GM12878 (cell line): ENCODE results near the gene TEKT5. TPM values are rescaled to one million over a fixed set of nuclear protein-coding genes. Genes with fewer than 3 reads are reported as not detected.

ENCODE experiments used
- ATAC-seq: fragments of 200-7000 bp; cut with Tn5 transposase; 3 replicates; pipeline ENCODE4 v1.9.1; 2020; ENCODE audit warnings: mild to moderate bottlenecking, moderate library complexity
- BruUV-seq: library from RNA; stranded (reverse); fragments of 400-500 nt; replicated peaks from 2 replicates; lab custom pipeline; 2021; lab: Mats Ljungman, UMichigan
- CTCF ChIA-PET: fragments of 300-600 bp; sonication (Branson Sonifier 250); formaldehyde crosslinking; extraction: SDS; loops from one replicate; lab custom pipeline; 2021; ENCODE audit warnings: inconsistent platforms; lab: Yijun Ruan, JAX
- POLR2A ChIA-PET: fragments of 350-600 bp; formaldehyde crosslinking; extraction: SDS; loops from one replicate; lab custom pipeline; 2021; ENCODE audit warnings: inconsistent platforms; lab: Charles Lee
- RAD21 ChIA-PET: fragments of 300-600 bp; sonication (Branson Sonifier 250); formaldehyde crosslinking; loops from one replicate; lab custom pipeline; 2023; ENCODE audit warnings: antibody characterized with exemption; ENCODE audit not compliant: unreplicated experiment; lab: Charles Lee
- SMC1A ChIA-PET: fragments of 300-600 bp; sonication (Branson Sonifier 250); formaldehyde crosslinking; loops from one replicate; lab custom pipeline; 2023; ENCODE audit not compliant: unreplicated experiment, uncharacterized antibody; lab: Charles Lee
- DNase-seq: peaks from one replicate; pipeline ENCODE4 v3.0.0-alpha.2; 2011; ENCODE audit warnings: low read depth, low spot score
- FAIRE-seq: peaks from 3 replicates; lab custom pipeline; 2011; peaks lifted over from hg19 to GRCh38; lab: Jason Lieb, UNC
- H2AFZ ChIP-seq: 2 replicates; pipeline ENCODE4 v1.6.0; 2011; ENCODE audit warnings: low read depth, low read length, control low read depth; ENCODE audit not compliant: control insufficient read depth
- H3K27ac ChIP-seq: 2 replicates; pipeline ENCODE4 v1.5.1; 2011; ENCODE audit warnings: control low read depth; ENCODE audit not compliant: control insufficient read depth, insufficient read depth
- H3K27me3 ChIP-seq, 2 experiments: replicated peaks in 1 of 2; 2 replicates each; pipeline versions ENCODE4 v1.6.0 to v1.6.1; 2011; ENCODE audit warnings: low read length in 1 of 2; ENCODE audit not compliant: control insufficient read depth in 2 of 2, insufficient read depth in 2 of 2
- H3K36me3 ChIP-seq, 2 experiments: 2 replicates each; pipeline ENCODE4 v1.5.1; 2011; ENCODE audit warnings: low read length in 1 of 2; ENCODE audit not compliant: control insufficient read depth in 2 of 2, insufficient read depth in 2 of 2
- H3K4me1 ChIP-seq: 2 replicates; pipeline ENCODE4 v1.6.1; 2011; ENCODE audit warnings: mild to moderate bottlenecking, low read length, moderate library complexity, mixed read lengths; ENCODE audit not compliant: control insufficient read depth, insufficient read depth
- H3K4me2 ChIP-seq: 2 replicates; pipeline ENCODE4 v1.6.0; 2011; ENCODE audit warnings: control low read depth; ENCODE audit not compliant: control insufficient read depth, insufficient read depth
- H3K4me3 ChIP-seq: fragments of 200-600 bp; sonication (generic); 2 replicates; pipeline ENCODE4 v1.5.1; 2016
- H3K79me2 ChIP-seq: 2 replicates; pipeline ENCODE4 v1.6.0; 2011; ENCODE audit warnings: low read length; ENCODE audit not compliant: control insufficient read depth, insufficient read depth
- H3K9ac ChIP-seq: 2 replicates; pipeline ENCODE4 v1.8.0; 2011; ENCODE audit warnings: low read length, control low read depth, mixed read lengths; ENCODE audit not compliant: control insufficient read depth, insufficient read depth
- H3K9me3 ChIP-seq: replicated peaks from 3 replicates; pipeline ENCODE4 v1.5.1; 2011; ENCODE audit warnings: mild to moderate bottlenecking, low read length; ENCODE audit not compliant: control insufficient read depth, insufficient read depth
- H4K20me1 ChIP-seq: 2 replicates; pipeline ENCODE4 v1.6.0; 2011; ENCODE audit not compliant: control insufficient read depth, insufficient read depth
- ASH2L ChIP-seq: fragments of 300-600, 200-600 bp; sonication (generic); IDR thresholded peaks from 2 replicates; pipeline ENCODE4 v1.6.1; 2017; ENCODE audit warnings: low read depth, mild to moderate bottlenecking, borderline replicate concordance
- ATF7 ChIP-seq: fragments of 450-650 bp; IDR thresholded peaks from 2 replicates; pipeline ENCODE4 v1.6.1; 2016; ENCODE audit warnings: low read depth, mild to moderate bottlenecking
- BCL11A ChIP-seq: IDR thresholded peaks from 2 replicates; pipeline ENCODE4 v1.6.1; 2011; ENCODE audit warnings: low read depth, low read length
- FOS ChIP-seq: IDR thresholded peaks from 3 replicates; pipeline ENCODE4 v1.6.1; 2011; ENCODE audit warnings: borderline replicate concordance; ENCODE audit not compliant: insufficient read length; ENCODE audit errors: extremely low read depth
- FOXK2 ChIP-seq: fragments of 450-650 bp; IDR thresholded peaks from 2 replicates; pipeline ENCODE4 v1.6.1; 2017; ENCODE audit warnings: mild to moderate bottlenecking, moderate library complexity
- MAX ChIP-seq: IDR thresholded peaks from 2 replicates; pipeline ENCODE4 v1.6.1; 2012; ENCODE audit warnings: low read depth, low read length, improper control_type of control experiment
- NKRF ChIP-seq: fragments of 450-650 bp; conservative IDR thresholded peaks from 2 replicates; pipeline ENCODE4 v1.6.1; 2017; ENCODE audit warnings: mild to moderate bottlenecking, moderate library complexity
- PAX8 ChIP-seq: fragments of 450-650 bp; IDR thresholded peaks from 2 replicates; pipeline ENCODE4 v1.6.1; 2017; ENCODE audit warnings: mild to moderate bottlenecking, moderate library complexity
- PKNOX1 ChIP-seq: fragments of 450-650 bp; IDR thresholded peaks from 2 replicates; pipeline ENCODE4 v1.6.1; 2016; ENCODE audit warnings: mild to moderate bottlenecking
- POLR2AphosphoS5 ChIP-seq: IDR thresholded peaks from 2 replicates; pipeline ENCODE4 v1.6.1; 2011; ENCODE audit warnings: mild to moderate bottlenecking, low read length, inconsistent platforms
- RAD21 ChIP-seq: IDR thresholded peaks from 2 replicates; pipeline ENCODE4 v1.6.1; 2011; ENCODE audit warnings: mild to moderate bottlenecking, low read depth, low read length, moderate library complexity; ENCODE audit not compliant: insufficient read depth
- RBBP5 ChIP-seq: fragments of 200-600 bp; sonication (generic); conservative IDR thresholded peaks from 2 replicates; pipeline ENCODE4 v1.6.1; 2016
- RELB ChIP-seq: fragments of 450-650 bp; IDR thresholded peaks from 2 replicates; pipeline ENCODE4 v1.6.1; 2017; ENCODE audit warnings: low read depth, mild to moderate bottlenecking, moderate library complexity
- TAF1 ChIP-seq: IDR thresholded peaks from 2 replicates; pipeline ENCODE4 v1.6.1; 2011; ENCODE audit warnings: mild to moderate bottlenecking, low read depth, low read length, borderline replicate concordance
- TCF3 ChIP-seq: IDR thresholded peaks from 2 replicates; pipeline ENCODE4 v1.6.1; 2012; ENCODE audit warnings: low read depth, mild to moderate bottlenecking, low read length, borderline replicate concordance; ENCODE audit not compliant: insufficient read depth
- ZNF384 ChIP-seq: IDR thresholded peaks from 2 replicates; pipeline ENCODE4 v1.6.1; 2012; ENCODE audit warnings: low read depth, mild to moderate bottlenecking, low read length, improper control_type of control experiment, borderline replicate concordance
- ZNF622 ChIP-seq: fragments of 450-650 bp; IDR thresholded peaks from 2 replicates; pipeline ENCODE4 v1.6.1; 2017; ENCODE audit warnings: mild to moderate bottlenecking, inconsistent platforms
- ZZZ3 ChIP-seq: IDR thresholded peaks from 2 replicates; pipeline ENCODE4 v1.6.1; 2011; ENCODE audit warnings: low read depth; ENCODE audit not compliant: control insufficient read depth, insufficient read length
- in situ Hi-C: fragments of 300-500 bp; cut with MboI; formaldehyde crosslinking; loops from 9 replicates; pipeline ENCODE4 v1.14.3; 2018; ENCODE audit warnings: mixed read lengths
- intact Hi-C: fragments of 100-400 bp; cut with micrococcal nuclease; formaldehyde crosslinking; loops from one replicate; pipeline ENCODE4 v1.14.2; 2022; ENCODE audit not compliant: unreplicated experiment
- polyA plus RNA-seq, 11 experiments: library from polyadenylated mRNA; depleted of rRNA in 4 of 11; unstranded in 6 of 11; stranded (reverse) in 5 of 11; fragments of >200 nt; fragmentation: Nextera tagmentation in 4 of 11; fragmentation: Illumina TruSeq in 1 of 11; extraction: Ambion mirVana in 4 of 11; extraction: Trizol in 1 of 11; gene quantifications; 1 replicate in 1 of 11; 2 replicates in 10 of 11; pipeline versions ENCODE4 v1.2.1 to v1.2.3, GENCODE V29; 2011 to 2016; ENCODE audit warnings: inconsistent platforms in 2 of 11, missing spikeins in 2 of 11, low read depth in 1 of 11
- total RNA-seq, 4 experiments: library from RNA; depleted of rRNA in 3 of 4; stranded (reverse); fragments of >200 nt in 3 of 4; fragmentation: Illumina TruSeq in 1 of 4; extraction: Trizol in 1 of 4; gene quantifications; 2 replicates each; pipeline versions ENCODE4 v1.2.1 to v1.2.3, GENCODE V29; 2013 to 2021

TEKT5 gene
- total and polyA plus RNA-seq, 10 of the 15 experiments (the other 5 are each of a cell fraction or from before 2014, with no cell fraction given) = 0.19 to 2.2 (median 0.68) TPM; not detected in 1

- TF ChIP-seq BCL11A (no peak), RELB (no peak), TAF1 (no peak)
These were observed 36.8 kb downstream of the TEKT5 start (continued) for GRCh38 chr16:10657925-10658324.

GRCh38 chr16:10656618-10657017 lies 38.1 kb downstream of the TEKT5 start:
- H3K27me3 ChIP-seq = 0 out of 4 replicates have a peak, but pooled peaks cover 0 to 3% of the 10 kb centered on the region in 2 experiments
- ATAC-seq (no peak), DNase-seq (no peak), FAIRE-seq (no peak)
- no peak overlapping the region for H2AFZ ChIP-seq
- SMC1A ChIA-PET = no interaction called here
- H3K4me2 ChIP-seq = no peak overlapping the region
- H3K9me3 ChIP-seq = no peaks in the 10 kb centered on the region
- H3K27ac ChIP-seq = no peak overlapping the region
- TF ChIP-seq ZNF384 (no peak), PKNOX1 (no peak), ATF7 (no peak), ZNF622 (no peak), FOXK2 (no peak), ASH2L (no peak), PAX8 (no peak), ZZZ3 (no peak), TCF3 (no peak), POLR2AphosphoS5 (no peak), RBBP5 (no peak), FOS (no peak), NKRF (no peak), RAD21 (no peak), MAX (no peak)
- H3K4me1 ChIP-seq = no peaks in the 10 kb centered on the region
- POLR2A ChIA-PET = no interaction called here
- no peaks in the 10 kb centered on the region for H4K20me1 ChIP-seq
- H3K9ac ChIP-seq = no peak overlapping the region
- CTCF ChIA-PET = no interaction called here
- no peaks in the 10 kb centered on the region for H3K36me3 ChIP-seq
- H3K4me3 ChIP-seq = no peak overlapping the region
- RAD21 ChIA-PET = no interaction called here
- H3K79me2 ChIP-seq = no peaks in the 10 kb centered on the region
- no TSS peak for BruUV-seq
- intact Hi-C loops = no loop called here
- in situ Hi-C loops = no loop called here
